Esophagus squamous epithelium (tissue), 4 donors: ENCODE measurements around the gene HDAC8.

Source experiments
- POLR2A ChIP-seq, 4 donors: fragments of 450-650 bp; IDR thresholded peaks; one replicate each; pipeline ENCODE4 v1.6.1; 2017; ENCODE audit warnings: antibody characterized with exemption in 4 of 4, mild to moderate bottlenecking in 4 of 4, moderate library complexity in 3 of 4
- TF ChIP-seq, protein P1 (sequence below), 6 experiments: fragments of 450-650 bp in 4 of 6; fragments of 200-600 bp in 2 of 6; sonication (generic) in 2 of 6; IDR thresholded peaks; one replicate each; pipeline ENCODE4 v1.5.1; 2016 to 2019; ENCODE audit warnings: antibody characterized with exemption in 6 of 6, mild to moderate bottlenecking in 4 of 6, moderate library complexity in 4 of 6

DNA sequence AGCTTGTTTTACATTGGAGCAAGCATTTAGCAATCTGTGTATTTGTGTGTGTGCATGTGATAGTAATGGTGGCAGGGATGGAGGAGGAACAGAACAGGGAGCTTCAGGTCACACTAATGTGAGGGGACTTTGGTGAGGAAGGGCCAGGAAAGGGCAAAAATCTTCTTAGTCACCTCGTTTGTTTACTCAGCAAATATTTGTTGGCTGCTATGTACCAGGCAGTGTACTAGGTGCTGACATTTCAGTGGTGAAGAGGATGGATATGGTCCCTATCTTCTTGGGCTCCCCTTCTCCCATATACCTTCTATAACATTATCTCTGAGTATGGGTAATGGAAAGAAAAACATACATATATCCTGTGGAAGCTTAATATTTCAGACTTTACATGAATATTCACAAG is 48.5 kb upstream of the HDAC8 start:
- TF ChIP-seq, protein P1, sequence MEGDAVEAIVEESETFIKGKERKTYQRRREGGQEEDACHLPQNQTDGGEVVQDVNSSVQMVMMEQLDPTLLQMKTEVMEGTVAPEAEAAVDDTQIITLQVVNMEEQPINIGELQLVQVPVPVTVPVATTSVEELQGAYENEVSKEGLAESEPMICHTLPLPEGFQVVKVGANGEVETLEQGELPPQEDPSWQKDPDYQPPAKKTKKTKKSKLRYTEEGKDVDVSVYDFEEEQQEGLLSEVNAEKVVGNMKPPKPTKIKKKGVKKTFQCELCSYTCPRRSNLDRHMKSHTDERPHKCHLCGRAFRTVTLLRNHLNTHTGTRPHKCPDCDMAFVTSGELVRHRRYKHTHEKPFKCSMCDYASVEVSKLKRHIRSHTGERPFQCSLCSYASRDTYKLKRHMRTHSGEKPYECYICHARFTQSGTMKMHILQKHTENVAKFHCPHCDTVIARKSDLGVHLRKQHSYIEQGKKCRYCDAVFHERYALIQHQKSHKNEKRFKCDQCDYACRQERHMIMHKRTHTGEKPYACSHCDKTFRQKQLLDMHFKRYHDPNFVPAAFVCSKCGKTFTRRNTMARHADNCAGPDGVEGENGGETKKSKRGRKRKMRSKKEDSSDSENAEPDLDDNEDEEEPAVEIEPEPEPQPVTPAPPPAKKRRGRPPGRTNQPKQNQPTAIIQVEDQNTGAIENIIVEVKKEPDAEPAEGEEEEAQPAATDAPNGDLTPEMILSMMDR (IDR thresholded peaks at IDR 0.05): no peak
- no peak for TF ChIP-seq POLR2A (IDR thresholded peaks at IDR 0.05)
